Memory B cell (primary cell): ENCODE results near the gene OGFOD3.
"Not testable (repeated sequence)": the region's sequence is repeated elsewhere in the genome, so short reads cannot be mapped to it uniquely, and the experiment has no call there.

ENCODE experiments used
- ATAC-seq: fragments of 150-1000 bp; cut with Tn5 transposase; 2 replicates; pipeline ENCODE4 v1.10.0; 2021; ENCODE audit warnings: low read depth, mild to moderate bottlenecking, moderate library complexity
- DNase-seq, 2 donors: peaks; one replicate each; pipeline ENCODE4 v3.0.0; 2022; ENCODE audit warnings: low spot score in 2 of 2
- H3K27ac Mint-ChIP-seq: one replicate; pipeline ENCODE4 v1.8.0; 2022; ENCODE audit warnings: mild to moderate bottlenecking, moderate library complexity, mixed read lengths
- H3K27me3 Mint-ChIP-seq: one replicate; pipeline ENCODE4 v1.8.0; 2022; ENCODE audit warnings: mixed read lengths
- H3K36me3 Mint-ChIP-seq: one replicate; pipeline ENCODE4 v1.8.0; 2022; ENCODE audit warnings: mild to moderate bottlenecking, mixed read lengths
- H3K4me1 Mint-ChIP-seq: one replicate; pipeline ENCODE4 v1.8.0; 2022; ENCODE audit warnings: mixed read lengths
- H3K4me3 Mint-ChIP-seq: one replicate; pipeline ENCODE4 v1.8.0; 2022; ENCODE audit warnings: mild to moderate bottlenecking, moderate library complexity, mixed read lengths
- H3K9me3 Mint-ChIP-seq: one replicate; pipeline ENCODE4 v1.8.0; 2022; ENCODE audit warnings: mixed read lengths

The OGFOD3 gene

GRCh38 chr17:82387705-82388106 lies 30.7 kb downstream of the OGFOD3 start:
- H3K4me3 Mint-ChIP-seq = no peak overlapping the region
- DNase-seq = no peak
- H3K4me1 Mint-ChIP-seq = peaks cover 6% of the 10 kb centered on the region
- no peaks in the 10 kb centered on the region for H3K9me3 Mint-ChIP-seq
- ATAC-seq = no peak
- no peak overlapping the region for H3K27ac Mint-ChIP-seq
- peaks cover 7% of the 10 kb centered on the region for H3K36me3 Mint-ChIP-seq
- H3K27me3 Mint-ChIP-seq = peaks cover 9% of the 10 kb centered on the region

GRCh38 chr17:82386881-82387704 lies 31.3 kb downstream of the OGFOD3 start:
- H3K27me3 Mint-ChIP-seq = peaks cover 9% of the 10 kb centered on the region
- no peak overlapping the region for H3K27ac Mint-ChIP-seq

GRCh38 chr17:82386255-82386831 lies 32.0 kb downstream of the OGFOD3 start:
- Mint-ChIP-seq H3K27me3 (peaks cover 13% of the 10 kb centered on the region), H3K36me3 (no peaks in the 10 kb centered on the region), H3K4me1 (peaks cover 6% of the 10 kb centered on the region), H3K9me3 (no peaks in the 10 kb centered on the region), H3K27ac (no peak overlapping the region), H3K4me3 (no peak overlapping the region)
- DNase-seq (no peak), ATAC-seq (no peak)

More at GRCh38 chr17:82386881-82387704, 31.3 kb downstream of the OGFOD3 start:
- H3K9me3 Mint-ChIP-seq = no peaks in the 10 kb centered on the region
- no peak overlapping the region for H3K4me3 Mint-ChIP-seq
- ATAC-seq (no peak), DNase-seq (no peak)
- peaks cover 6% of the 10 kb centered on the region for H3K4me1 Mint-ChIP-seq
- H3K36me3 Mint-ChIP-seq = peaks cover 1% of the 10 kb centered on the region

- Mint-ChIP-seq H3K27me3 (peaks cover 16% of the 10 kb centered on the region), H3K4me1 (peaks cover 9% of the 10 kb centered on the region), H3K9me3 (no peaks in the 10 kb centered on the region), H3K36me3 (no peaks in the 10 kb centered on the region), H3K27ac (no peak overlapping the region), H3K4me3 (no peak overlapping the region)
- DNase-seq (no peak), ATAC-seq (no peak)
Observed at GRCh38 chr17:82385559-82386254, 32.7 kb downstream of the OGFOD3 start.

GRCh38 chr17:82384730-82385481 lies 33.5 kb downstream of the OGFOD3 start:
- Mint-ChIP-seq H3K27me3 (peaks cover 19% of the 10 kb centered on the region), H3K27ac (no peak overlapping the region), H3K4me3 (no peak overlapping the region), H3K4me1 (peaks cover 11% of the 10 kb centered on the region), H3K36me3 (no peaks in the 10 kb centered on the region), H3K9me3 (no peaks in the 10 kb centered on the region)
- no peak for DNase-seq
- no peak for ATAC-seq

- Mint-ChIP-seq H3K4me1 (peaks cover 13% of the 10 kb centered on the region), H3K4me3 (no peak overlapping the region), H3K9me3 (no peaks in the 10 kb centered on the region), H3K27me3 (peaks cover 21% of the 10 kb centered on the region), H3K27ac (no peak overlapping the region), H3K36me3 (no peaks in the 10 kb centered on the region)
- ATAC-seq (no peak), DNase-seq (no peak)
Observed at GRCh38 chr17:82384051-82384729, 34.2 kb downstream of the OGFOD3 start.

GRCh38 chr17:82383411-82383810 lies 35.0 kb downstream of the OGFOD3 start:
- peaks cover 13% of the 10 kb centered on the region for H3K4me1 Mint-ChIP-seq
- no peak for DNase-seq
- no peak overlapping the region for H3K4me3 Mint-ChIP-seq
- H3K27me3 Mint-ChIP-seq = peaks cover 24% of the 10 kb centered on the region
- no peak for ATAC-seq
- no peaks in the 10 kb centered on the region for H3K9me3 Mint-ChIP-seq
- H3K36me3 Mint-ChIP-seq = no peaks in the 10 kb centered on the region
- H3K27ac Mint-ChIP-seq = no peak overlapping the region

GRCh38 chr17:82382933-82383255 lies 35.5 kb downstream of the OGFOD3 start:
- ATAC-seq (no peak), DNase-seq (no peak)
- no peaks in the 10 kb centered on the region for H3K9me3 Mint-ChIP-seq
- no peak overlapping the region for H3K27ac Mint-ChIP-seq
- peaks cover 24% of the 10 kb centered on the region for H3K27me3 Mint-ChIP-seq
- peaks cover 12% of the 10 kb centered on the region for H3K4me1 Mint-ChIP-seq
- no peaks in the 10 kb centered on the region for H3K36me3 Mint-ChIP-seq
- H3K4me3 Mint-ChIP-seq = no peak overlapping the region

GRCh38 chr17:82382220-82382932 lies 36.0 kb downstream of the OGFOD3 start:
- H3K4me1 Mint-ChIP-seq, H3K4me3 Mint-ChIP-seq, H3K9me3 Mint-ChIP-seq, H3K27ac Mint-ChIP-seq, ATAC-seq, H3K36me3 Mint-ChIP-seq, DNase-seq: not testable (repeated sequence)
- H3K27me3 Mint-ChIP-seq = peaks cover 27% of the 10 kb centered on the region

GRCh38 chr17:82381703-82382009 lies 36.7 kb downstream of the OGFOD3 start:
- DNase-seq, H3K4me1 Mint-ChIP-seq, H3K4me3 Mint-ChIP-seq, H3K27ac Mint-ChIP-seq, ATAC-seq, H3K9me3 Mint-ChIP-seq, H3K36me3 Mint-ChIP-seq: not testable (repeated sequence)
- H3K27me3 Mint-ChIP-seq = peaks cover 26% of the 10 kb centered on the region

- peaks cover 21% of the 10 kb centered on the region for H3K27me3 Mint-ChIP-seq
- H3K4me3 Mint-ChIP-seq = no peak overlapping the region
- DNase-seq = no peak
- H3K9me3 Mint-ChIP-seq = no peaks in the 10 kb centered on the region
- H3K27ac Mint-ChIP-seq = no peak overlapping the region
- no peaks in the 10 kb centered on the region for H3K36me3 Mint-ChIP-seq
- peaks cover 7% of the 10 kb centered on the region for H3K4me1 Mint-ChIP-seq
- ATAC-seq = no peak
Observed at GRCh38 chr17:82380860-82381702, 37.3 kb downstream of the OGFOD3 start.

- H3K9me3 Mint-ChIP-seq = no peaks in the 10 kb centered on the region
- ATAC-seq = no peak
- H3K4me3 Mint-ChIP-seq = no peak overlapping the region
- peaks cover 25% of the 10 kb centered on the region for H3K27me3 Mint-ChIP-seq
- peaks cover 7% of the 10 kb centered on the region for H3K4me1 Mint-ChIP-seq
- DNase-seq = no peak
- H3K36me3 Mint-ChIP-seq = no peaks in the 10 kb centered on the region
- no peak overlapping the region for H3K27ac Mint-ChIP-seq
Observed at GRCh38 chr17:82378741-82379021, 39.7 kb downstream of the OGFOD3 start.
